H1 (cell line): ENCODE results near the gene USP51. TPM values are rescaled to one million over a fixed set of nuclear protein-coding genes. Genes with fewer than 3 reads are reported as not detected.

Experiments
- CBX8 ChIP-seq: fragments of 300-800, 300-1000 bp; sonication (generic); IDR thresholded peaks from 2 replicates; pipeline ENCODE4 v1.7.1; 2016; ENCODE audit warnings: low read depth, low read length, borderline replicate concordance
- CEBPB ChIP-seq: IDR thresholded peaks from 2 replicates; pipeline ENCODE4 v1.6.1; 2012; ENCODE audit warnings: low read depth, low read length
- JUND ChIP-seq: IDR thresholded peaks from 2 replicates; pipeline ENCODE4 v1.6.1; 2011; ENCODE audit warnings: mild to moderate bottlenecking, improper control_type of control experiment, low read length
- polyA plus RNA-seq, 7 experiments: library from polyadenylated mRNA; depleted of rRNA in 3 of 7; stranded (reverse) in 5 of 7; unstranded in 2 of 7; fragments of >200 nt in 5 of 7; fragments of 200-250 nt in 2 of 7; gene quantifications; 1 replicate in 5 of 7; 2 replicates in 1 of 7; 4 replicates in 1 of 7; pipeline versions ENCODE4 v1.2.1 to v1.2.3, GENCODE V29; 2011 to 2013; ENCODE audit warnings: missing spikeins in 2 of 7, mixed read lengths in 2 of 7
- total RNA-seq: library from RNA; stranded (reverse); fragmentation: NEBNext Ultra II Directional; extraction: Animal tissue kit (Norgen Biotek cat#: 25700); gene quantifications from 2 replicates; pipeline ENCODE4 v1.2.1, GENCODE V29; 2021

The USP51 gene
- total and polyA plus RNA-seq, 2 of the 8 experiments (the other 6 are each of a cell fraction or from before 2014, with no cell fraction given), result 5.2 to 5.6 TPM

DNA sequence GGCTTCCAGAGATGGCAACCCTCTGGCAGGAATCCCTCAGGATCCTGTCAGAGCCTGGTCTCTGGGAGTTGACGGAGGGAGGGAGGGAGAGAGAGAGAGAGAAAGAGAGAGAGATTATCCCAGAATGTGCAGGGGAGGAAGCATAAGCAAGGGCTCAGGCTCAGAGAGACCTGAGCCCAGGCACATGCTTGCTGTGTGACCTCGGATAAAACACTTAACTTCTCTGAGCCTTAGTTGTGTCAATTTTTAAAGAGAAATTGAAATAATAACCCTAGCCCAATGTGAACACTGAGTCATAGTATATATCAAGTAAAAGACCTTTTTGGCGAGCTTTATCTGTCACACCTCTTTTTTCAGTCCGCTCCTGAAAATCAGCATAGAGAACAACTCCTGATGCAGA is 473 bp upstream of the USP51 start (continued):
- TF ChIP-seq CEBPB (no peak), JUND (no peak), CBX8 (no peak)
